Measurements from ENCODE around the gene OR12D3.
"Not testable (repeated sequence)": the region's sequence is repeated elsewhere in the genome, so short reads cannot be mapped to it uniquely, and the experiment has no call there.

OR12D3 gene, protein sequence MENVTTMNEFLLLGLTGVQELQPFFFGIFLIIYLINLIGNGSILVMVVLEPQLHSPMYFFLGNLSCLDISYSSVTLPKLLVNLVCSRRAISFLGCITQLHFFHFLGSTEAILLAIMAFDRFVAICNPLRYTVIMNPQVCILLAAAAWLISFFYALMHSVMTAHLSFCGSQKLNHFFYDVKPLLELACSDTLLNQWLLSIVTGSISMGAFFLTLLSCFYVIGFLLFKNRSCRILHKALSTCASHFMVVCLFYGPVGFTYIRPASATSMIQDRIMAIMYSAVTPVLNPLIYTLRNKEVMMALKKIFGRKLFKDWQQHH

DNA sequence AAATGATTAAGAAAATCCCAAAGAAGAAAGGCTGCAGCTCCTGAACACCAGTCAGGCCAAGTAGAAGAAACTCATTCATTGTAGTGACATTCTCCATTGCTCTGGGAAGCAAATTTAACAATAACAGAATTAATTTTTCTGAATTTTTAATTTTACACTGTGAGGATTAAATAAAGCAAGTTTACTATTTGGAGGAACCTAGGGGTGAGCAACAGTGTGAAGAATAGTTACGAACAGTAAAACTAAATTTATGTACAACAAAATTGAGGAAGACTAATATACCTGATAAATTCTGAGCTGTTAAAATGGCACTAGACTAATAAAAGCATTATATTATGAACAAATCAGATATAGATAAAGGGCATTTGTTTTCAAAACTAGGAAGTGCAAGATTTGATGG is at the start of gene OR12D3:
OR12D3 (minus strand) TSS at position 101 of the 400 bp plus-strand sequence; CDS start at position 97, 4 bp downstream.
- ATAC-seq: no peak
- no peak for DNase-seq
- H3K27ac Mint-ChIP-seq: no peak within 1 kb of the TSS
- peaks cover 25% of the 10 kb centered on the region for H3K27me3 Mint-ChIP-seq
- H3K4me1 Mint-ChIP-seq: no peaks in the 10 kb centered on the region
- no peak within 1 kb of the TSS for H3K4me3 Mint-ChIP-seq
- H3K9me3 Mint-ChIP-seq: no peaks in the 10 kb centered on the region

DNA sequence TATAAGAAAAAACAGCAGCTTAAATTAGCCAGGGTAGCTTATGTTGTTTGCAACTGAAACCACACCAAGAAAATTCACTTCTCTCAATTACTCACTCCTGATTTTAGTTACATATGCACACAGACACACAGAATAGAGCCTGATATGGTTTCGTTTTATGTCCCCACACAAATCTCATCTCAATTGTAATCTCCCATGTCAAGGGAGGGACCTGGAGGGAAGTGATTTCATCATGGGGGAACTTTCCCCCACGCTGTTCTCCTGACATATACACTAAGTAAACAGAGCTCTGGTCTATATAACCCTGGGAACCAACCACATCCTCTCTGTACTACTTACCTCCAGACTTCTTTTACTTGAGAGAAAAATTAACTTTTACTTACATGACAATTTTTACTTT is 49.5 kb upstream of the OR12D3 start:
- no peaks in the 10 kb centered on the region for H3K9me3 Mint-ChIP-seq
- DNase-seq: peak in 1 of 2 donors; percentile 12
- peaks cover 44% of the 10 kb centered on the region for H3K27me3 Mint-ChIP-seq
- H3K4me3 Mint-ChIP-seq: no peak overlapping the region
- ATAC-seq: peak; percentile 84
- H3K27ac Mint-ChIP-seq: no peak overlapping the region
- no peaks in the 10 kb centered on the region for H3K4me1 Mint-ChIP-seq

GRCh38 chr6:29424168-29424567 is 49.1 kb upstream of the OR12D3 start:
- no peak overlapping the region for H3K27ac Mint-ChIP-seq
- DNase-seq: no peak
- no peak overlapping the region for H3K4me3 Mint-ChIP-seq
- no peaks in the 10 kb centered on the region for H3K4me1 Mint-ChIP-seq
- H3K9me3 Mint-ChIP-seq: no peaks in the 10 kb centered on the region
- ATAC-seq: no peak
- peaks cover 44% of the 10 kb centered on the region for H3K27me3 Mint-ChIP-seq

DNA sequence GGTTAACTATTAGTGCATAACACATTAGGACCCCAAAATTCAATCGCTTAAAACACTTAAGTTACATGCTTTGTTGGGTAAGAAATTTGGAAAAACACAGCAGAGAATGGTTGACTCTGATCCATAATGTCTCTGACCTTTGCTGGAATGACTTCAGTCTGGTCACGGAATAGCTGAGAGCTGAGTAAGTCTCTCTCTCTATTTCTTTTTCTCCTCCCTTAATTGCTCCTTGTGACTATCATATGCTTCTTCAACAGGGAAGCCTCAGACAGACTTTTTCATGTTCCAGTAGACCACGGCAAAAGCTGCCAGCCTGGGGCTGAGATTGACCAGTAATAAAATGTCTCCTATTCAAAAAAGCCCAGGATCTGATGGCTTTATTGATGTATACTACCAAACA is 44.4 kb upstream of the OR12D3 start:
- DNase-seq (no peak), ATAC-seq (no peak)
- Mint-ChIP-seq H3K27me3 (peaks cover 30% of the 10 kb centered on the region), H3K27ac (no peak overlapping the region), H3K9me3 (no peaks in the 10 kb centered on the region), H3K4me3 (no peak overlapping the region), H3K4me1 (no peaks in the 10 kb centered on the region)

GRCh38 chr6:29414588-29414987 is 39.5 kb upstream of the OR12D3 start, which contains the start of gene OR12D1:
Gene OR12D1 (plus strand): TSS chr6:29414928.
- ATAC-seq: no peak
- DNase-seq: no peak
- H3K4me3 Mint-ChIP-seq: no peak within 1 kb of the TSS
- no peaks in the 10 kb centered on the region for H3K4me1 Mint-ChIP-seq
- H3K27me3 Mint-ChIP-seq: peaks cover 44% of the 10 kb centered on the region
- H3K9me3 Mint-ChIP-seq: peaks cover 22 to 30% of the 10 kb centered on the region in 2 donors
- H3K27ac Mint-ChIP-seq: no peak within 1 kb of the TSS

- Mint-ChIP-seq H3K27me3 (peaks cover 52% of the 10 kb centered on the region), H3K4me3 (no peak overlapping the region), H3K4me1 (no peaks in the 10 kb centered on the region), H3K27ac (no peak overlapping the region), H3K9me3 (peaks cover 0 to 5% of the 10 kb centered on the region in 2 donors)
- ATAC-seq (no peak), DNase-seq (no peak)
These were observed 28.7 kb upstream of the OR12D3 start for GRCh38 chr6:29403801-29404200.

DNA sequence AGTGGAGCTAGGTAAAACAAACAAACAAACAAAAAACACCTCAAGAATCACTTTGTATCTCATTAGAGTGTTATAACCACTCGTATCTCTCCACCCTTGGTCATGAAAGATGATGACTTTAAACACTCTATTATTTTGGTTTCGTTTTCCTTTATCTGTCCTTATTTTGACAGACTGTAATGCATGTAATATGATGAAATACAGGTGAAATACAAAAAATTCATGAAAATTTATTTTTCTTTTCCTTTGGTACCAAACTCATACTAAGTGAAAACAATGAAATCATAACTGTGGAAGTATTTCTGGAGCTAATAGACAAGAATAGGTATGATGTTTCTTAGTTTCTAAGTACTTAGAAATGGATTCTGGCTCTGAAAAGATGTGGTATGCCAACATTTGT is 24.4 kb upstream of the OR12D3 start:
- ATAC-seq (no peak), DNase-seq (no peak)
- H3K4me3 Mint-ChIP-seq: no peak overlapping the region
- no peaks in the 10 kb centered on the region for H3K4me1 Mint-ChIP-seq
- no peak overlapping the region for H3K27ac Mint-ChIP-seq
- H3K9me3 Mint-ChIP-seq: no peaks in the 10 kb centered on the region
- H3K27me3 Mint-ChIP-seq: peaks cover 57% of the 10 kb centered on the region

- no peak within 1 kb of the TSS for H3K4me3 Mint-ChIP-seq
- DNase-seq (no peak), ATAC-seq (no peak)
- no peak within 1 kb of the TSS for H3K27ac Mint-ChIP-seq
- H3K9me3 Mint-ChIP-seq: no peaks in the 10 kb centered on the region
- H3K4me1 Mint-ChIP-seq: no peaks in the 10 kb centered on the region
- H3K27me3 Mint-ChIP-seq: peaks cover 57% of the 10 kb centered on the region
These were observed 20.2 kb upstream of the OR12D3 start, which contains the start of gene OR12D2 for GRCh38 chr6:29395331-29395730. Gene OR12D2 (plus strand): TSS chr6:29395631. CDS start chr6:29396700, 1,069 bp downstream.

DNA sequence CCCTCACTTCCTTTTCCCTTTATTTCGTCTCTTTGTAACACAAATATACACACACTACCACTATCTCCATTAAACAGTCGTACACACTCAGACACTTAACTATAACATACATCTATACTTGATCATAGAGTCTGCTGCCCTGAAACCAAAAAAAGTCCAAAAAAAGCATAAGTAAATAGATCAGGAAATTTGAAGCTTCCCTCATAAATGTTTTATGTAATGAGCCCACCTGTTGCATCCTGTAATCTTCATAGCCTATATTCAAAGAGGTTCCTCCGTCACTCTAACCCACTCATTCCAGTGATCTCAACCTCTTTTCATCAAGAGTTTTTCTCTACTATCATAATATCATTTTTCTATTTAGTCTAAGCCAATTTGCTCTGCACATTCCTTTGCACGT is 13.4 kb upstream of the OR12D3 start:
- ATAC-seq (no peak), DNase-seq (no peak)
- Mint-ChIP-seq H3K9me3 (no peaks in the 10 kb centered on the region), H3K27me3 (peaks cover 46% of the 10 kb centered on the region), H3K27ac (no peak overlapping the region), H3K4me1 (no peaks in the 10 kb centered on the region), H3K4me3 (no peak overlapping the region)

GRCh38 chr6:29376003-29376402 is 912 bp upstream of the OR12D3 start:
- no peak for ATAC-seq
- H3K9me3 Mint-ChIP-seq: no peaks in the 10 kb centered on the region

DNA sequence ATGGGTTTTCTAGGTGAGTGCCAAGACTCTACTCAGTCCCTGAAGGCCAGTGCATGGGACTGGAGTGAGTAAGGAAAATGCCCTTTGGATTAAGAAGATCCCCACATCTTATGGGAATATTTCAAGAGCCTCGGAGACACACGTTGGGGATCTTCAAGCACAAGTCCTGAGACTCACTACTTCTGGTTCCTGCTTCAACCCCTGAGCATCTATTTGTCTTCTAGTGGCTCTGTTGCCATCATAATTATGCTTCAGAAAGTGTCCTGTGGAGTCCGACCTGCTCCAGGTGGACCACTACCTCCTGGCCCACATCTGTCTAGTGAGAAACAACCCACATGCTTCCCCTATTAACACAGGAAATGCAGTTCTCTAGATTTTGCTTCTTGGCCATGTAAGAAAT is 6.3 kb downstream of the OR12D3 start, which contains the start of gene OR5V1:
OR5V1 (minus strand) TSS at position 101 of the 400 bp plus-strand sequence. CDS start 12,670 bp downstream, outside the sequence.
- DNase-seq (no peak), ATAC-seq (no peak)
- no peaks in the 10 kb centered on the region for H3K4me1 Mint-ChIP-seq
- H3K4me3 Mint-ChIP-seq: no peak within 1 kb of the TSS
- no peaks in the 10 kb centered on the region for H3K9me3 Mint-ChIP-seq
- peaks cover 21% of the 10 kb centered on the region for H3K27me3 Mint-ChIP-seq
- no peak within 1 kb of the TSS for H3K27ac Mint-ChIP-seq

More at GRCh38 chr6:29376003-29376402, 912 bp upstream of the OR12D3 start:
- no peak for DNase-seq
- Mint-ChIP-seq H3K4me1 (no peaks in the 10 kb centered on the region), H3K27ac (no peak overlapping the region), H3K4me3 (no peak overlapping the region), H3K27me3 (peaks cover 25% of the 10 kb centered on the region)

- no peak overlapping the region for H3K27ac Mint-ChIP-seq
- ATAC-seq (no peak), DNase-seq (no peak)
- H3K27me3 Mint-ChIP-seq: peaks cover 53% of the 10 kb centered on the region
- peaks cover 15 to 17% of the 10 kb centered on the region in 2 donors for H3K9me3 Mint-ChIP-seq
- no peaks in the 10 kb centered on the region for H3K4me1 Mint-ChIP-seq
- H3K4me3 Mint-ChIP-seq: no peak overlapping the region
These were observed 19.5 kb downstream of the OR12D3 start for GRCh38 chr6:29355603-29356002.

- Mint-ChIP-seq H3K9me3 (peaks cover 15 to 17% of the 10 kb centered on the region in 2 donors), H3K27ac (no peak overlapping the region), H3K27me3 (peaks cover 47% of the 10 kb centered on the region), H3K4me3 (no peak overlapping the region), H3K4me1 (no peaks in the 10 kb centered on the region)
- DNase-seq (no peak), ATAC-seq (no peak)
These were observed 20.1 kb downstream of the OR12D3 start for GRCh38 chr6:29354980-29355379.

- H3K27me3 Mint-ChIP-seq: peaks cover 26% of the 10 kb centered on the region
These were observed 25.7 kb downstream of the OR12D3 start for GRCh38 chr6:29349348-29349747.

DNA sequence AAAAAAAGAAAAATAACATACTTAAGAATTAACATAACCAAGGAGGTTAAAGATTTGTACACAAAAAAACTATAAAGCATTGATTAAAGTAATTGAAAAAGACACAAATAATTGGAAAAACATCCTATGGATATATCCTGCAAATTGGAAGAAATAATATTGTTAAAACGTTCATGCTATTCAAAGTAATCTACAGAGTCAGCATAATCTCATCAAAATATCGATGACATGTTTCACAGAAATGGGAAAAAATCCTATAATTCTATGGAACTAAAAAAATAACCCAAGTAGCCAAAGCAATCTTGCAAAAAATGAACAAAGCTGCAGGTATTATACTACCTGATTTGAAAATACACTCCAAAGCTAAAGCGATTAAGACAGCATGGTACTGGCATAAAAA is 29.7 kb downstream of the OR12D3 start:
- Mint-ChIP-seq H3K27ac (no peak overlapping the region), H3K27me3 (peaks cover 15% of the 10 kb centered on the region), H3K9me3 (no peaks in the 10 kb centered on the region), H3K4me1 (no peaks in the 10 kb centered on the region), H3K4me3 (no peak overlapping the region)
- DNase-seq: no peak
- ATAC-seq: no peak

More at GRCh38 chr6:29349348-29349747, 25.7 kb downstream of the OR12D3 start:
- H3K9me3 Mint-ChIP-seq: peaks cover 15 to 17% of the 10 kb centered on the region in 2 donors
- H3K4me1 Mint-ChIP-seq, ATAC-seq, H3K27ac Mint-ChIP-seq, DNase-seq, H3K4me3 Mint-ChIP-seq: not testable (repeated sequence)

- H3K4me3 Mint-ChIP-seq: no peak overlapping the region
- peaks cover 7% of the 10 kb centered on the region for H3K4me1 Mint-ChIP-seq
- no peak overlapping the region for H3K27ac Mint-ChIP-seq
- H3K9me3 Mint-ChIP-seq: no peaks in the 10 kb centered on the region
- DNase-seq: no peak
- peaks cover 53% of the 10 kb centered on the region for H3K27me3 Mint-ChIP-seq
- ATAC-seq: no peak
These were observed 38.8 kb downstream of the OR12D3 start for GRCh38 chr6:29336269-29336668.
